Measurements from ENCODE around the gene ZMYM2. TPM values are rescaled to one million over a fixed set of nuclear protein-coding genes. Genes with fewer than 3 reads are reported as not detected.

Gene ZMYM2
- total RNA-seq, 4 donors from 2014 or later, result 40.6 to 92.8 (median 50.7) TPM

DNA sequence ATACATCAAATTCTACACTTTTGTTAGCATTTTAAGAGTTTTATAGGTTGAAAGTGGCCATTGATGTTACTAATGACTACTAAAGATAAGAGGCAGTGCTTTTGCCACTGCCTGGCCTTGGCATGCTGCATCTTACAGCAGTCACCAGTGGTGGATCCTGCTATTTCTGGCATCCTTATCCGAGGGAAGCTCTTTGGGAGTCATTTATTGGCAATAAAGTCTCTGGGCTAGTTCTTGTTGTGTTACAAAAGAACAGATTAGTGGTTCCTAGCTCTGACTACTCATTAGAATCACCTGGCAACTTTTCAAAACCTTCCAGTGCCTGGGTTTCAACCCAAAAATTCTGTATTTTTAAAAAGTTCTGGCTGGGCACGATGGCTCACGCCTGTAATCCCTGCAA, 94.5 kb downstream of the ZMYM2 start:
- no CpG with 5 or more reads among the region's 3 CpGs for WGBS, 2 donors (ENCODE audit: low coverage in 1 of 2)
- Histone ChIP-seq H3K4me1 (peaks cover 0 to 14% (median 2%) of the 10 kb centered on the region in 3 donors), H3K27ac (no peak overlapping the region), H3K36me3 (peaks cover 0 to 55% of the 10 kb centered on the region in 2 donors), H3K27me3 (no peaks in the 10 kb centered on the region), H3K9me3 (no peaks in the 10 kb centered on the region), H3K4me3 (no peak overlapping the region)
- TF ChIP-seq EP300 (IDR thresholded peaks at IDR 0.05) (no peak), POLR2AphosphoS5 (IDR thresholded peaks at IDR 0.05) (no peak), POLR2A (IDR thresholded peaks at IDR 0.05) (no peak)
- TF ChIP-seq, protein P1, sequence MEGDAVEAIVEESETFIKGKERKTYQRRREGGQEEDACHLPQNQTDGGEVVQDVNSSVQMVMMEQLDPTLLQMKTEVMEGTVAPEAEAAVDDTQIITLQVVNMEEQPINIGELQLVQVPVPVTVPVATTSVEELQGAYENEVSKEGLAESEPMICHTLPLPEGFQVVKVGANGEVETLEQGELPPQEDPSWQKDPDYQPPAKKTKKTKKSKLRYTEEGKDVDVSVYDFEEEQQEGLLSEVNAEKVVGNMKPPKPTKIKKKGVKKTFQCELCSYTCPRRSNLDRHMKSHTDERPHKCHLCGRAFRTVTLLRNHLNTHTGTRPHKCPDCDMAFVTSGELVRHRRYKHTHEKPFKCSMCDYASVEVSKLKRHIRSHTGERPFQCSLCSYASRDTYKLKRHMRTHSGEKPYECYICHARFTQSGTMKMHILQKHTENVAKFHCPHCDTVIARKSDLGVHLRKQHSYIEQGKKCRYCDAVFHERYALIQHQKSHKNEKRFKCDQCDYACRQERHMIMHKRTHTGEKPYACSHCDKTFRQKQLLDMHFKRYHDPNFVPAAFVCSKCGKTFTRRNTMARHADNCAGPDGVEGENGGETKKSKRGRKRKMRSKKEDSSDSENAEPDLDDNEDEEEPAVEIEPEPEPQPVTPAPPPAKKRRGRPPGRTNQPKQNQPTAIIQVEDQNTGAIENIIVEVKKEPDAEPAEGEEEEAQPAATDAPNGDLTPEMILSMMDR (IDR thresholded peaks at IDR 0.05), result no peak
- no peak for ATAC-seq

DNA sequence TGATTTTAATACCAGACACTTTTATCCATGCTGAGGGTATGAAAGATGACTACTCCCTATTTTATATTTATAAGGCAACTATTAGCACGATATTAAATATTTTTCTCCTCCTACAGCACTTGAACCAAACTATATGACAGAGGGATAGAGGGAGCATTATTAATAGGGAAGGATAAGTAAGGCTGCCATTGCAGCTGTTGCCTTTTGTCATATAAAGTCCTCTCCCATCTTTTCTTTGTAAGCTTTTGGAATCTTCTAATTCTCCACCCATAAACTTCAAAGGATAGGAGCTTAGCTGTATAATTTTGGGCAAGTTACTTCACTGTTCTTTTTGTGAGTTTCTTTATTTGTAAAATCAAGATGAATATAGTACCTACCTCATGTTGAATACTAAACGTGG, 95.4 kb downstream of the ZMYM2 start:
- no peak overlapping the region for H3K27ac ChIP-seq
- no peaks in the 10 kb centered on the region for H3K9me3 ChIP-seq
- ATAC-seq, result no peak
- H3K4me1 ChIP-seq, result peaks cover 0 to 10% (median 2%) of the 10 kb centered on the region in 3 donors
- 82 to 85% methylated on average over 2 of the region's 2 CpGs for WGBS, 2 donors (ENCODE audit: low coverage in 1 of 2)
- H3K36me3 ChIP-seq, result peaks cover 0 to 64% of the 10 kb centered on the region in 2 donors
- H3K4me3 ChIP-seq, result no peak overlapping the region
- TF ChIP-seq POLR2A (IDR thresholded peaks at IDR 0.05) (no peak), EP300 (IDR thresholded peaks at IDR 0.05) (no peak)
- TF ChIP-seq, protein P1 (IDR thresholded peaks at IDR 0.05), result no peak
- H3K27me3 ChIP-seq, result no peaks in the 10 kb centered on the region

DNA sequence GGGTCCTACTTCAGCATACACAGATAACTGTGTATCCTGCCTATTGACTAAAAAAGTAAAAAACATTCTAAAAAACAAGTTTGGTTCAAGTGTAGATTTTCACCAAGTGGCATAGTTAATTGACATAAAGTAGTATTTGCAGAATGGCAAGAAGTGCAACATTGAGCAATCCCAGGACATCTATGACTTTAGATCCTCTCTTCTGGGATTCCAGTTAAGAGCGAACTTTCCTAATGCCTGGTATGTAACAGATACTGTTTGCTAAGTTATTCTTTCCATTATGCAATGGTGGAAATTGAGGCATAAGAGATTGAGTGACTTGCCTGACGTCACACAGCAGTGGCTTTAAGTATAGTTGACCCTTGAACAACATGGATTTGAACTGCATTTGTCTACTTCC, 96.1 kb downstream of the ZMYM2 start:
- Histone ChIP-seq H3K9me3 (no peaks in the 10 kb centered on the region), H3K36me3 (peaks cover 2 to 71% of the 10 kb centered on the region in 2 donors), H3K4me1 (peaks cover 0 to 3% (median 0%) of the 10 kb centered on the region in 3 donors), H3K27ac (no peak overlapping the region), H3K27me3 (no peaks in the 10 kb centered on the region), H3K4me3 (no peak overlapping the region)
- no peak for ATAC-seq
- 91 to 100% methylated on average over 2 of the region's 2 CpGs for WGBS, 2 donors (ENCODE audit: low coverage in 1 of 2)
- TF ChIP-seq POLR2AphosphoS5 (IDR thresholded peaks at IDR 0.05) (no peak), EP300 (IDR thresholded peaks at IDR 0.05) (no peak), POLR2A (IDR thresholded peaks at IDR 0.05) (no peak)
- TF ChIP-seq, protein P1 (IDR thresholded peaks at IDR 0.05), result no peak

DNA sequence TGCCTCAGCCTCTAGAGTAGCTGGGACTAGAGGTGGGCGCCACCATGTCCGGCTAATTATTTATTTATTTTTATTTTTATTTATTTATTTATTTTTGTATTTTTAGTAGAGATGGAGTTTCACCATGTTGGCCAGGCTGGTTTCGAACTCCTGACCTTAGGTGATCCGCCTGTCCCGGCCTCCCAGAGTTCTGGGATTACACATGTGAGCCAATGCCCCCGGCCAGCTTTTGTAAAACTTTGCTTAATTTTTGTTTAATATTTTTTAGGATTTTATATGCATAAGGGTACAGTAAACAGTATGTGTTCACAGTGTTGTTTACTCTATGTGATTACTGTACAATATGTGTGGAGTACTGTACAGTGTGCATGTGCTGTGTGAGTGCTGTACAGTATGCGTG, 98.7 kb downstream of the ZMYM2 start:
- H3K9me3 ChIP-seq, result no peaks in the 10 kb centered on the region
- no peak overlapping the region for H3K4me3 ChIP-seq
- no peak overlapping the region for H3K27ac ChIP-seq
- TF ChIP-seq, protein P1 (IDR thresholded peaks at IDR 0.05), result no peak
- no peak for TF ChIP-seq EP300 (IDR thresholded peaks at IDR 0.05)
- TF ChIP-seq POLR2AphosphoS5 (IDR thresholded peaks at IDR 0.05), result no peak
- TF ChIP-seq POLR2A (IDR thresholded peaks at IDR 0.05), result no peak
- ATAC-seq, result no peak
- WGBS, 2 donors (ENCODE audit: low coverage in 1 of 2), result 96% methylated on average over 7 of the region's 7 CpGs
- H3K4me1 ChIP-seq, result no peaks in the 10 kb centered on the region
- H3K36me3 ChIP-seq, result peaks cover 7 to 88% of the 10 kb centered on the region in 2 donors
- no peaks in the 10 kb centered on the region for H3K27me3 ChIP-seq

DNA sequence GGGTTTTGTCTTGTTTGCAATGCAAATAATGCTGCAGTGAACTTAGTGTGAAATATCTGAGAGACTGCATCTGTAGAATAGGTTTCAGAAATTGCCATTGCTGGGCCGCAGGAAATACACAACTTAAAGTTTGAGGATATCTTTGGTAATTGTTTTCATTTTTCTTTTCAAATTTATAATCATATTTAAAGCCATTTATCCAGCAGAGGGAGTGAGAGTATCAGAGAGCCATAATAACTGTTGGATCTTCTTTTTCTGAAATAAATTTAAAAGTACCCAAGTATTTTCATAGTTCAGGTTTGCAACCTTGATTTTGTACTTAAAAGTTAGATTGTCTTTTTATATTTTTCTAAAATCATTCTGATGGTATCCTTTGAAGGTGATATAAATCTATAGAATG, 99.4 kb downstream of the ZMYM2 start:
- Histone ChIP-seq H3K27ac (no peak overlapping the region), H3K4me3 (no peak overlapping the region), H3K27me3 (no peaks in the 10 kb centered on the region), H3K36me3 (peaks cover 7 to 89% of the 10 kb centered on the region in 2 donors), H3K9me3 (no peaks in the 10 kb centered on the region), H3K4me1 (no peaks in the 10 kb centered on the region)
- 75 to 86% methylated on average over 1 of the region's 1 CpG for WGBS, 2 donors (ENCODE audit: low coverage in 1 of 2)
- TF ChIP-seq EP300 (IDR thresholded peaks at IDR 0.05), result no peak
- no peak for TF ChIP-seq POLR2AphosphoS5 (IDR thresholded peaks at IDR 0.05)
- no peak for TF ChIP-seq POLR2A (IDR thresholded peaks at IDR 0.05)
- TF ChIP-seq, protein P1 (IDR thresholded peaks at IDR 0.05), result no peak
- ATAC-seq, result no peak

All from gastroesophageal sphincter (tissue), 4 donors.